ENCODE data around the gene SH3GL1.

The SH3GL1 gene

DNA sequence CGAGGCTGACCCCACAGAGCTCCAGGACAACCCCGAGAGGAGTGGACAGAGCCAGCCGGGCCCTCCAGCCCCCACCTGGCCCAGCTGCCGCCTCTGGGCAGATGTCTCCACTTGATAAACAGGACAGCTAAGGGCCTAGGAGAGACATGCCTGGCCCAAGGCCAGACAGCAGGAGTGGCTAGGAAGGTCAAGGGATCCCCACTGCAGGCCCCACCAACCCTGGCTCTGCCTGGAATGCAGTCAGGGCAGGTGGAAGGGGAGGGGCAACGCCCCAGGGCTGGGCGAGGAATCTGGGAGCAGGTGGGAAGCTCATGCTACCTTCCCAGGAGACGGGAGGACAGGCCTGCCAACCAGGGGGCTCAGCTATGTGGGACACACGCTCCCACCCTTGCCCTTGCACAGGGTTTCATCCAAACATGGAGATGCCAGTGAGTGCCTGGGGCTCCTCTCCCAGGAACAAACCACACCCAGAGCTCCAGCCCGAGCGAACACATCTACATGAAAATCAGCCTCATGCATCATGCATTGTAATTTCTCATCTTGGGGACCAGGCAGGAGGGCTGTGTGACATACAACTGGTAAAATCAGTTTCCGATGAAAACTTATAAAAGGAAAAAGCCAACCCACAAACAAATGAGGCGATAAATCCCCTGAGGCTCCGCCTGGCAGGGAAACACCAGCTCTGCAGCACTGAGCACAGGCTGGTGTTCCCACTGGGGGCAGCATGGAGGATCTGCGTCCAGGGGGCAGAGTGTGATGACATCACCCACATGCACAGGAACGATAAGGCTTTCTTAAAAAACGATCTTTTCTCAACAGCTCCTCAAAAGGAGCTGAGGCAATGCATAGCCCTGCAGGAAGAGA is 25.0 kb downstream of the SH3GL1 start:
- no peak for DNase-seq

DNA sequence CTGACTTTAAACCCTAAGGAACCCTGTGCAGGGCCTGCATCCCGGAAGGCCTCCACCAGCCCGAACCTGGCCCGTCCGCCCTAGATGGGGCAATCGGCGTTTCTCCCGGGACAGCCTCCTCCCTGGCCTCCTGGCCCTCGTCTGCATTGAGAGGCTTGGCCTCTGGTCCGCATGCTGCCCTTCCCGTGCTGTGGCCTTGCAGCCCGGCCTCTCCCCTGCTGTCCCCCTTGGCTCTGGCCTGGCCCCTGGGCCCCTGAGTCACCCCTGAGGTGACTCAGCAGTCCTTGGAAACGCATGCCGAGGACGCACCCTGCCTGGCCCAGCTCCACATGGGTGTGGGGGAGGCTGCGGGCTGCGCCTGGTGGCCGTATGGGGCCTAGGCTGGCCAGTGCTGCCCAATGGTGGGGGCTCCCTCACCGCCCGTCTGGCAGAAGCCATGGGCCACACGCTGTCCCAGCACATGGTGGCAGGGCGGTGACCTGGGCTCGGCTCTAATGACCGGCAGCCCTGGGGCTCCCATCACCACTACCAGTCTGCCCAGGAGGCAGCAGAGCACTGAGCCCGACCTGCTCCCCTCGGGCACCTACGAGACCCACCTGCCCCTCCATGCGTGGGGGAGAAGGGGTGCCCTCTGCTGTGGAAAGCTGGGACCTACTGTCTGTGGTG is 25.7 kb downstream of the SH3GL1 start:
- DNase-seq, result no peak

DNA sequence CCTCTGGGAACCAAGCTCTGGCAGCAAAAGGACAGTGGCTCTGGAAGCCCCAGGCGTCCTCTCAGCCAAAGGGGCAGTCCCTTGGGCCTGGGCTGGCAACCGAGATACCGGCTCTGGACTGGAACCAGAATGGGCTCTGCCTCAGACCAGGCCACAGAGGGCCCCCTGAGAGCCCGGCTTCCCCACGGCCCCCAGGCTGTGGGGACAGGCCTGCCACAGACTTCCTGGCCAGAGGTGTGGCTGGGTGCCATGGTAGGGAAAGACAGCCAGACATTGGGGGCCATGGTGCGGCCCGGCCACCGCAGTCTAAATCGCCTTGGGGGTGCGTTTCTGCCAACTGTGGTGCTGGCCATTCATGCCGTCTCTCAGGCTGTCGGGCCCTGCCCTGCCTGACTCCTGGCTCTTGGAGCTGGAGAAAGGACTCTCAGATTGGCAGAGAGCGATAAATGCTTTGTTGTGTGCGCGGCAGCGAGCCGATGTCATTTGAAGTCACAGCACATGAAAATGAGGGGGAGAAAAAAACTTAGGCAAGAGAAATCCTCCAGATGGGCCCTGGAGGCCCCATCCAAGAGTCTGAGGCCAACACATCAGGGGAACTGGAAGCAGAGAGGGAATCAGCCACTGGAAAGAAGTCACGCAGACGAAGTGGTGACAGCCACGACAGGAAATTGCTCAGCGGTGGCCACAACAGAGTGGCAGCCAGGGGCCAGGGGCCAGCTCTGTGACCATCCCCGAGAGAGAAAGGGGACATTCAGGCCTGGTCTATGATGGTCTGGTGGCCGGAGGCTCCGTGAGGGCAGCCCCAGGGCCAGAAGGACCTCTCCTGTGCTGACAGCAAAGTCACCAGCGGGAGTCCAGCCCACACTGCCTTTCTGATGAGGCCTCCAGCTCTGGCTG is 26.5 kb downstream of the SH3GL1 start:
- DNase-seq, result no peak

DNA sequence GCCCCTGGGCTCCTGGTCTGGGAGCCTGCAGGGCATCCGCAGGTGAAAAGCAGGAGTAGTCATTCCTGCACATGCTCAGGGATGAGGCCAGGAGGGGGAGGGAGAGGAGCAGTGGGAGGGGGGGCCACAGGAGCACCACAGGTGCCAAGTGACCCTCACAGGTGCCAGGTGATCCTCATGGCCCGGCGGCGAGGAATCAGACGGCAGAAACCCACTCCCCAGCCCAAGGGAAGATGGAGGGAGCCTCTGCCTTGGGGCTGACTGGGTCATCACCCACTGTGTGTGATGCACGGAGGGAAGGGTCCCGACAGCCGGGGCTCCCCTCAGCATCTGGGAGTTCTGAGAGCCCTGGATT is 27.4 kb downstream of the SH3GL1 start:
- no peak for DNase-seq

DNA sequence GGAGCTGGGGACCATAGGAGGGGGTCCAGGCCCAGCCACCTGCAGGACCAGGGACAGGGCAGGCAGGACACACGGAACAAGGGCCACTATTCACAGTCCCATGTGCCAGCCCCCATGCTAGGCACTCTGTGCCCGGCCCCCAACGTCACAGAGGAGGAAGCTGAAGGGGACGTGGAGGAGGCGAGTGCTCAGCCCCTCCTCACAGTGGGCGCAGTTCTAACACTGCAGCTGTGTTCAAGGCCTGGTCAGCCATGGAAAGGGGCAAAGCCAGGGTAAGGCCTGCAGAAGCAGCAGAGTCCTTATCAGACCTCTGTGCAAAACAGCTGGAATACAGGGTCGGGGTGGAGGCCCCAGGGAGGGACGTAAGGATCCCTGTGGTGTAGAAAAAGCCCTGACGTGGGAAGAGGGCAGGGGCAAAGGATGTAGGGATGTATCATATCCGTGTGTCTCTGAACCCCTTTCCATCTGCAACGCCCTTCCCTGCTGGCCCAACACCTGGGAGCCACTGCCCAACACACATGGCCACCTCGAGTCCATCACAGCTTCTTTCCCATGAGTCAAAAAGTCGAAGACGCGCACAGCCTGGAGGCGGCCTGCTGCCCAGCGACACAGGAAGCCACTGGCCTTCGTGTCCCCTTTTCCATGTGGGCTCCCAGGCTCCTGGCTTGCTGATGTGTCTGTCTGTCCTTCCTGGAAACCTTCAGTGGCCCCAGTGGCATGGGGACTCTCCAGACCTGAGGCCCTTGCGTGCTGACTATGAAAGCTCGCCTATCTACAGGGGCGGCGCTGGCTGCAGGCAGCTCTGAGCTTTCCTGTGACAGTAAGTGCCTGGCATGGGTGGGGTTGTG is 28.0 kb downstream of the SH3GL1 start:
- no peak for DNase-seq

DNA sequence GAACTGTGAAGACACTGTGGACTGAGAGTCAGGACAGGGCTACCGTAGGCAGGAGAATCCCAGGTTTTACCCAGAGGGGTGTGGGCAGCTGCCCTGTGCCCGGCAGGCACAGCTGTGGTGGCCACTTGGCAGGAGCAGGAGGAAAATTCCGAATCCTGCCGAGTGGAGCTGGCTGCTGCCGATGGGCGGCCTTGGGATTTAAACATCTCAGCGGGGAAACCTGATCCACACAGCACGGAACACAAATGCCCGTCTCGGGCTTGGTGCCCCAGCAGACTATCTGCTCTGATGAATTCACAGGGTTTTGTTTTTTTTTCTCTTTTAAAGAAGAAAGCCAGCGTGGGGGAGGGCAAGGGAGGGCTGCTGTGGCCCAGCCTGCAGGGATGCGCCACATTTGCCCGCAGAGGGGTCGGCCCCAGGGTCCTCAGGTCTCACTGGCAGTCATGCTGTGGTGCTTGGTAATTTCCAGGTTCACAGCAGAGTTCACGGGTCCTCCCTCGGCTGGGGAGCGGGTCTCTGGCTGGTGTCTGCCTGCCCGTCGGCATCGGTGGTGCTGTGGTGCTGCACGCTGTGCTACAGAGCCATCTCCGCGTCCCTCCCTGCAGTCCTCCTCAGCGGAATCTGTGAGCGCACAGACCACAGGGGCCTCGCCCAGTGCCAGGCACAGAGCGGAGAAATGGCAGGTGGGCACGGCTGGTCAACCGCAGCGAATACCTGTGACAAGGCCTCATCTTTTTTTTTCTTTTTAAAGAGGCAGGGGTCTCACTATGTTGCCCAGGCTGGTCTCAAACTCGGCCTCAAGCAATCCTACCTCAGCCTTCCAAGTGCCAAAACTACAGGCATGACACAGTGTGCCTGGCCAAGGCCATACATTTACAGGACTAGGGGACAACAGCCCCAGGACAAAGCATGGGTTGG is 28.8 kb downstream of the SH3GL1 start:
- no peak for DNase-seq

DNA sequence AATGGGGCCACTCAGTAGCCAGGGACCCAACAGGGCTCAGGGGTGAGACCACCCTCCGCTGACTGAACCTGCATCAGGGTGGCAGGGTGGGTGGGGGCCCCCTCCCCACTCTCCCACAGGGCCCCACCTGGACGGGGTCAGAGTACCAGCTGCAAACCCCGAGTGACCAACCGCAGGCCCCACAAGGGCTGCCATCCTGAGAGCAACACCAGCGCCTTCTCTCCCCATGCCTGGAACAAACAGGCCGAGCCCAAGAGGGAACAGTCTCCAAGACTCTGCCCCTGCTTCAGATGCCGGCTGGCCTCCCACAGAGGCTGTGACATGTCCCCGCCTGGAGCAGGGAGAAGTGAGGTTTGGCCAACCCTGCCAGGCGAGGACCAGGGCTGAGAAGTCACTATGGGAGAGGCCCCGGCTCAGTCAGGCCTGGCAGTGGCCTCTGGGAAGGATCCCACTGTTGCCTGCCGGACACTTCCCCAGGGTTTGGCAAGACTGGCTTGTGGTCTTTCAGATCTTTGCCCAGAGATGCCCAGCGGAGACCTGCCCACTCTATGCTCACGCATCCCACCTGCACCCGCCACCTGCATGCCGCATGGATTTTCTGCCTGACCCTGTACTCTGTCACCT is 29.8 kb downstream of the SH3GL1 start:
- DNase-seq, result no peak

DNA sequence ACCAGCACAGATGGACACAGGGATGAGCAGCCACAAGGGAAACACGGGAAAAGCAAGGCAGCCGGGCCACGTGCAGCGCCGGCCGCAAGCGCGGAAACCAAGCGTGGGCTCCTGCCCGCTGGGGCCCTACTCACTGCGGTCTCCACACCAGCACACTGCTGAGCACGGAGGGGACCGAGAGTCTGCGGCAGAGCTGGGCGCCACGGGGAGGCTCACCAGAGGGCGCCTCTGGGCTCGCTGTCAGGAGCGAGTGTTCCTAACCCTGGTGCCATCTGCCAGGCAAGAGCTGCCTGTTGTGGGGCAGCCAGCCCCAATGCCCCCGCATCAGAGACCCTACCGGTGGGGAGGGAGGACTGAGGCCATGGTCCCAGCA is 30.5 kb downstream of the SH3GL1 start:
- DNase-seq, result peak; percentile 58

DNA sequence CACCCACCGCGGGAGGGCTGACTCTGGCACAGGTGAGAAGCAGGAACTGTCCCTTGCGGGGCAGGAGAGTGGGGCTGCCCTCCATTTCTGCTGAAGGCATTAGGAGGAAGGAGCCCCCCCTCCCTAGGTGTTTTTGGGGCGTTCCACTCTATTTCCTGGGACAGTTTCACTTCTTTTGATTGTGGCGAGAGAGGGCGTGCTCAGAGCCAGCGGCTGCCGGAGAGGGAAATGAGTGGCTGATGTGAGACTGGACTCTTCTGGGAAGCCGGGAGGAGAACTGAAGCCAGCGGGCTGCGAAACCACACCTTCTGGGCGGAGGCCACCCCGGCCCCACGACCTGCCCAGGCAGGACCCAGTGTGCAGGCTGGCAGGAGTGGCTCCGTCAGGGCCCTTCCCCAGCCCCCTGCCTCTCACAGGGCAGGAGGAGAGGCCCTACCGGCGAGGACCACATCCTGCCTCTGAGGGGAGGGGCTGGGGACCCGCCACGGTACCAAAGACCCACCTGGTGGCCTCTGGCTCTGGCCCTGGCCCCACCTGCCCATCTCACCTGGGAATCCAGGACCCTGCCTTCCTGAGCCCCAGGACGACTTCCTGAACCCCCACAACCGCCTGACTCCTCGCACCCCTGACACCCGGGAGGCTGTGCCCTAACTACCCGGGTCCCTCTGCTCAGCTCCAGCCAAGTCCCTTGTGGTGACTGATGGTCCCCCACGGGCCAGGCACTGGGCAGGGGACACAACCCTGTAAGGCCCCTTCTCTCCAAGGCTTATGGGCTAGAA is 31.0 kb downstream of the SH3GL1 start:
- DNase-seq, result peak; percentile 40

DNA sequence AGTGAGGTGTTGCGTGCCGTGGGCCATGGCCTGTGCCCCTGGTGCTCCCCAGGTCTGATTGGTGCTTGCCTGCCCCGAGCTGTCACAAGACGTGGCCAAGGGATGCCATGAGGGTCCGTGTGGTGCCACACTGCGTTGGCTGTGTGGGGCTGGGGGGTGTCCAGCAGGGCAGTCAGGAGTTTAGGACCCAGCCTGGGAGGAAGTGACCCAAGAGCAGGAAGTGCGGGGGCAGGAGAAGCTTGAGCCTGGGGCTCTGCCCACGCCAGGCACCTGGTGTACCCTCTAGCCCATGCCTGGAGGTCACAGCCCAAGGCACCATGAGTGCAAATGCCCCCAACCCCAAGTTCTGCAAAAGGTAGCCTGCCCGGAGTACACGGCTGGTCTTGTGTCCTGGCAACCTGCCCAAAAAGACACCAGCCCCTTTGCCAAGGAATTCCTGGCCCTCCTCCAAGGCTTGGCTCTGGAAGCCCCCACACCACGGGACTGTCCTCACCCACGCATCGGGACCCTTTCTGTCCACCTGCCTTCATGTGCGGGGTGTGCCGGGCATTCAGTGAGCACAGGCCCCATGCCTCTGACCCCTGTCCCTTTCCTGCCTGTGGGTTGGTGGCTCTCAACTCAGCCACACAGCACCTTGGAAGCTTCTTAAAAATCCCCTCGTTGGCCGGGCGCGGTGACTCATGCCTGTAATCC is 32.1 kb downstream of the SH3GL1 start:
- no peak for DNase-seq

DNA sequence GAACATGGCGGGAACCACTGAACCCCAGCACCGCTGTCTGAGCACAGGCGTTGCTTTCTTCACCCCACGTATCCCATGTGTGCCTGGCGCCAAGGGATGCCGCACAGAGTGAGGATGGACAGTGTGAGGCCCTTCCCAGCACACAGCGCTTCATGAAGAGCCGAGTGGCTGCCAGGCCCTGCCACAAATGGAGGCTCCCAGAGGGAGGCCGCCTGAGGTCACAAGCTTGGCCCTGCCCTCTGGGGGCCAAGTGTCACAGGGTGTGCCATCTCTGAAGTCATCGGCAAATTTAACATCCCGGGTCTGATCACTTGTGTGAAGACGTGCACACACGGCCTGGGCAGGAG is 32.6 kb downstream of the SH3GL1 start:
- DNase-seq, result no peak

DNA sequence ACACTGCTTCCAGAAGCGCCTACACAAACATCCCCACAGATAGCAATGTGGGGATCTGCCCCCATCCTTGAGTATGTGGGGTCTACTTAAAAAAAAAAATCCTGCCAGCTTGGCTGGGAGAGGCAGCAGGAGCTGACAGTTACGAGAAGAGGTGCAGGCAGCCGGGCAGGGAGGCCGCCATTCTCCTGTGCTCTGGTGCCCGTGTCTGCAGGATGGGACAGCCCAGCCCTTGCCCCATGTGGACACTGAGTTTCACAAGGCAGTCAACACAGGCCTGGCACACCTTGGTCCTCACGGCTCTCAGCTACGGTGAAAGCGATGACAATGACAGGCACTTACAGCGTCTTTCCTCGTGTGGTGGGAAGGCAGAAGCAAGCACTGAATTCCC is 33.0 kb downstream of the SH3GL1 start:
- DNase-seq, result no peak

DNA sequence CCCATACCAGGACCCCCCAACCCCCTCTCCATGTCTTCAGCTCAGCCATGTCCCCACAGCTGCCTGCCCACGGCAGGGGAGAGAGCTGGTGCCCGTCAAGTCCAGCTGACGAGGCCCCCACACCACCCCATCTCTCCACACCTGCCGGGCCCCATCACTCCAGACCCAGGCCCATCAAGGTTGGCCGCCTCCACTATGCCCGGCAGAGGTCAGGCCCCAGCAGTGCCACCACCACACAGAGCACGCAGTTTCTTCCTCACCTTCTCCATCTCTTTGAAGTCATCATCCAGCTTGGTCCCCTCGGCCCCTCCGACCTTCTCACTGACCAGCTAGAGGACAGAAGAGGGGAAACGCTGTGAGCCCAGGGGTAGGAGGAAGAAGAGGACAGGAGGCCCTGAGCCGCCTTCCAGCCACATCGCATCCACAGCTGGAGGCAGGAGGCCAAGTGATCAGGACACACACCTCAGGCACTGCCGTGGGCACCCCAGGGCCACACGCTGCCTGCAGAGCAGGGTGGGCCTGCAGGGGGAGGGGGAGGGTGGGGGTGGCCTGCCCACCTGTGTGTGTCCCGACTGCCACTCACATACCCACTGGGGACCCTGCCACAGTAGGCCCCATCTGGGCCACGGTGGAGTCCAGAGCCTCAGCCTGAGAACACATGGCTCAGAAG is 33.5 kb downstream of the SH3GL1 start:
- no peak for DNase-seq

DNA sequence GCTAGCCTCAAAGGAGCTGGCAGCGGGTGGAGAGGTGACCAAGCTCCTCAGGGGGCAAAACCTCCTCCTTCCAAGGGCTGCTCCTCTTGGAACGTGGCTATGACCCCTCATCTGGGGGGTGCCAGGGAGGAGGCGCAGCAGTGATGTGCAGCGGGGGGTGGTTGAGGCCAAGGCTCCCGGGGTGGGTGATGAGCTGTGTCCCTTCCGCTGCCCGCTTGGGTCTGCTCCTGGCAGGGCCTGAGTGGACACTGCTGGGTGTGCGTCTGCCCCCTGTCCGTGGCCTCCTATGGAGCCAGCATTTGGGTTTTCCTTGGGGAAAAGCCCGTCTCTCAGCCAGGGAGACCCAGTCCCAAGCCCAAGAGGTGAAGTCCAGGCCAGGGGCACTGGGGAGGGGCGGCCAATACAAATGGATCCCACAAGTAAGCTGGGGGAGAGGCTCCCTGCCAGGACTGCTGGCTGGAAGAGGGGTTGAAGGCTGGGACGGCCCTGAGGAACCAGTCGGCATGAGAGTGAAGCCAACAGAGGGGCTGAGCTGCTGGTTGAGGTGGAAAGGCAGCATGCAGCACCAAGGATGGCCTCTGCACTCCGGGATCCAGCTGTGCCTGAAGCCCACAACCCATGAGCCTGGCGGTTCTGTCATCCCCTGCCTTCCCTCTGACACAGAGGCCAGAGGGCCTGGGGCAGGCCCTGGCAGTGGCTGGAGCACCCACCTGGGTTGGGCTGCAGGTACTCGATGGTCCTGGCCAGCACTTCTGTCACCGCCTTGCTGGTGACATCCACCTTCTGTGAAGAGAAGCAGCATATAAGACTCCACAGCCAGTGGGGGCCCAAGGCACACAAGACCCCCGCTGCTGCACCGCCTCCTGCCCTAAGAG is 34.3 kb downstream of the SH3GL1 start:
- DNase-seq, result no peak

DNA sequence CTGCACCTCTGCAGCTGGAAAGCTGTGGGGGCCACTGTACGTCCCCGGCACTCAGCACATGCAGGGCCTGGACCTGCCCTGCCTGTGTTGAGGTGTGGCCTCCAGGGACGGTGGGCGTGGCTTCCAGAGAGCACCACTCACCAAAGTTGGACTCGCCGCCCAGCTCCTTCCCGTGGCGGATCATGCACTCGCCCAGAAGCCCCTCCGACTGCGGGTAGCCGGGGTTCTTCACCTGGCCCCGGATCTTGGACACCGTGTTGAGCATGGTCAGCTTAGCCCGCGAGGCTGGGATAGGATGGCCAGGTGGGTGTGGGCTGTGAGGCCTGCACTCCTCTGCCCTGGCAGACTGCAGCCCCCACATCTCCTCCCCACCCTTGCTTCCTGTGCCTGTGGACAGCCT is 35.0 kb downstream of the SH3GL1 start:
- no peak for DNase-seq

DNA sequence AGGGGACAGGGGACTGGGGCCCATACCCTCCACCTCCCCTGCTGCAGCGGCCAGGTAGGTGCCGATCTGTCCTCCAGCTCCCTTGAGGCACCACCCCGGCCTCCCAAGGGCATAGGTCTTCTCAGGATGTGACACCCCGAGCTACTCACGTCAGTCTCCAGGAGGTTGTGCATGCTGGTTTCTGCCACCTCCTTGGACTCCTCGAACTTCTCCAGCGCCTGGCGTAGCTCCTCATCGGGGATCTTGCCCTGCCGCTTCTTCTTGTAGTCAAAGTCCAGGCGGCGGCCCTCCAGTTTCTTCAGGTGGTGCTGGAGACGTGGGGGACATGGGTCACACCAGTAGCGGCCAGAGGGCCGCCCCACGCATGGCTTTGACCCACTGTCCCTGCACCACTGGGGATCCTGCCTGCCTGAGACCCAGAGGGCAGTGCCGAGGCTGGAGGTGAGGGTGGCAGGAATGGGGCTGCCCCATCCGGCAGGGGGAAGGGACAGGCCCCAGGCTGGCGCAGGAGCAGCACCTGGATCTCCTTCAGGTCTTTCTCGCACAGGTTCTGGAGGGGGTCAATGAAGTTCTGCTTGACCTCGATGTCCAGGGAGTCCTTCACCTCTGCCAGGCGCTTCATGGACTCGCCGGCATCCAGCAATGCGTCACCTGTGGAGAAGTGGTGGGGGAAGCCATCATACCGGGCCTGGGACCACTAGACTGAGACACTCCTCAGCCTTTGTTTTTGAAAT is 36.6 kb downstream of the SH3GL1 start:
- no peak for DNase-seq

DNA sequence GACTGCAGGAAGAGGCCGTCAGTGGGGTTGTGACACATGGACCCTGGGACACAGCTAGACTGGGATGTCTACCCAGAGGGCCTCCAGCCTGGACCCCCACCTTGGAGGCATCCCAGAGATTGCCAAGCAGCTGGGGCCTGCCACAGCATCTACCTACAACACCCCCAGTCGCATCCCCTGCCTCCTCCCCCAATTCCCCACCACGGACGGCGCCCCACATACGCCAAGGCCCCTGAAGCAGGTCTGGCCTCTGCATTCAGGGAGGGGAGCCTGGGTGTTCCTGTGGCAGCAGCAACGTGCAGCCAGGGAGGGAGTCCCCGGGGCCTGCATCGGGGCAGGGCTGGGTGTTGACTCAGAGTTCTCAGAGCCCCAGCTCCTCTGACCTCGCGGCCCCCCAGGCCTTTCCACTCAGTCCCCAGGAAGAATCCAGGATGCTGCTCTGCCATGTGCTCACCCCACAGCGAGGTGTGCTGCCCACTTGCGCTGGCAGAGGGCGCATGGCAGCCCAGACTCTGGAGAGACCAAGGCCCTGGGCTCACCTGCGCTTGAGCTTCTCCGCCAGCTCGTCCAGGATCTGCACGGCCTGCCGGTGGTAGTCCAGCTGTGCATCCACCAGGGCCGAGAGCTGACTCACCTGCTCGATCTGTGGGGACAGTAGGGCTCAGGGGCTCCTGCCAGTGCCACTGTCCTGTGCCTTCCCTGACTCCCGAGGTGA is 37.4 kb downstream of the SH3GL1 start:
- no peak for DNase-seq
